ENCODE results near the gene THYN1.
A peak's percentile ranks its signal among the peaks of the same experiment; 100 is the strongest.

Gene THYN1

DNA sequence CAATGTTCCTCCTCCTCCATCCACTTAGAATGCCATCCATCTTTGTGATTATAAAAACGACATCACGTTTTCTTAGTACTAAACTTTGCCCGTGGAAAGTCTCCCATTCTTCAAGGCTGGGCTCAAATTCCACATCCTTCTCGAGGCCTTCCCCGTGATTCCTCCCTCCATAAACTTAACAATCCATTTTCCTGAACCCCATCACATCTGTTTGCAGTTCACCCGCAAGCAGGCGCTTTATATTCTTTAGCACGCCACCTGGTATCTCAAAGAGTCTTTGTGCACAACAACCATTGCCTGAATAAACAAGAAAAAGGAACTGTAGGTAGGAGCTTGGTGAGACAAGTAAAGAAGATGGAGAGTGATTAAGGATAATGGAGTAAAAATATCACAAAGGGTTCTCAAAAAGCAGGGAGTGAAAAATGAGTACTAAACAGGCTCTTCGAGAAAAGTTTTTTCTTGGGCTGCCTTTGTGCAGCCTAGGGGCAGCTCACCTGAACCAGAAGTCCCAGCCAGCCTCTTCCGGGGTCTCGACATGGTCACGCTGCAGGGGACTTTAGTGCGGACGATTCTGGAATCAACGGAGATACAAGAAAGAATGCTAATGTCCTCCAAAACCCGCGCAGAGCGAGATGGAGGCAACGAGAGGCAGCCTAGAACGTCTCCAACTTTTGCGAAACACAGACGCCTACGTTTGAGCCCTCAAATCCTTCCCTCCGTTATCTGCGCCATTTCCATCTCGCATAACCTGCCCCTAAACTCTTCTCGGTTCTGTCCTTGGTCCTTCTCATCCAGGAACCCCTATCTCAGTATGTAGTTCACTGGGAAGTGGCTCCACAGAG, 585 bp downstream of the THYN1 start:
- no peak for DNase-seq (ENCODE audit: insufficient read length, low spot score)
- no peak for FAIRE-seq
- TF ChIP-seq POLR2AphosphoS5 (IDR thresholded peaks at IDR 0.05; ENCODE audit: low read depth, low read length) (no peak), POLR2A (IDR thresholded peaks at IDR 0.05; ENCODE audit: low read depth, low read length) (no peak), SPI1 (IDR thresholded peaks at IDR 0.05; ENCODE audit: low read depth, low read length) (no peak), POU2F2 (IDR thresholded peaks at IDR 0.05; ENCODE audit: low read depth, low read length) (no peak), PAX5 (IDR thresholded peaks at IDR 0.05; ENCODE audit: insufficient read depth, low read length, severe bottlenecking) (no peak), TAF1 (IDR thresholded peaks at IDR 0.05; ENCODE audit: low read depth, low read length) (no peak)

- TF ChIP-seq PAX5 (IDR thresholded peaks at IDR 0.05; ENCODE audit: insufficient read depth, low read length, severe bottlenecking) (no peak), POLR2A (IDR thresholded peaks at IDR 0.05; ENCODE audit: low read depth, low read length) (no peak), SPI1 (IDR thresholded peaks at IDR 0.05; ENCODE audit: low read depth, low read length) (no peak), POLR2AphosphoS5 (IDR thresholded peaks at IDR 0.05; ENCODE audit: low read depth, low read length) (no peak), TAF1 (IDR thresholded peaks at IDR 0.05; ENCODE audit: low read depth, low read length) (no peak), POU2F2 (IDR thresholded peaks at IDR 0.05; ENCODE audit: low read depth, low read length) (no peak)
- no peak for DNase-seq (ENCODE audit: insufficient read length, low spot score)
- no peak for FAIRE-seq
These were observed 2.5 kb downstream of the THYN1 start for GRCh38 chr11:134250675-134251074.

GRCh38 chr11:134250246-134250645, 2.9 kb downstream of the THYN1 start:
- TF ChIP-seq POLR2A (IDR thresholded peaks at IDR 0.05; ENCODE audit: low read depth, low read length) (no peak), PAX5 (IDR thresholded peaks at IDR 0.05; ENCODE audit: insufficient read depth, low read length, severe bottlenecking) (no peak), TAF1 (IDR thresholded peaks at IDR 0.05; ENCODE audit: low read depth, low read length) (no peak), SPI1 (IDR thresholded peaks at IDR 0.05; ENCODE audit: low read depth, low read length) (no peak), POU2F2 (IDR thresholded peaks at IDR 0.05; ENCODE audit: low read depth, low read length) (no peak)
- FAIRE-seq = no peak
- DNase-seq (ENCODE audit: insufficient read length, low spot score) = no peak

- FAIRE-seq (no peak), DNase-seq (ENCODE audit: insufficient read length, low spot score) (no peak)
- no peak for TF ChIP-seq POU2F2 (IDR thresholded peaks at IDR 0.05; ENCODE audit: low read depth, low read length)
- TF ChIP-seq PAX5 (IDR thresholded peaks at IDR 0.05; ENCODE audit: insufficient read depth, low read length, severe bottlenecking) = no peak
- no peak for TF ChIP-seq SPI1 (IDR thresholded peaks at IDR 0.05; ENCODE audit: low read depth, low read length)
- TF ChIP-seq POLR2A (IDR thresholded peaks at IDR 0.05; ENCODE audit: low read depth, low read length) = no peak
- no peak for TF ChIP-seq TAF1 (IDR thresholded peaks at IDR 0.05; ENCODE audit: low read depth, low read length)
- no peak for TF ChIP-seq POLR2AphosphoS5 (IDR thresholded peaks at IDR 0.05; ENCODE audit: low read depth, low read length)
These were observed 4.2 kb downstream of the THYN1 start for GRCh38 chr11:134248910-134249480.

GRCh38 chr11:134246678-134247077, 6.5 kb downstream of the THYN1 start:
- TF ChIP-seq TAF1 (IDR thresholded peaks at IDR 0.05; ENCODE audit: low read depth, low read length) (no peak), PAX5 (IDR thresholded peaks at IDR 0.05; ENCODE audit: insufficient read depth, low read length, severe bottlenecking) (no peak), POLR2A (IDR thresholded peaks at IDR 0.05; ENCODE audit: low read depth, low read length) (no peak), POU2F2 (IDR thresholded peaks at IDR 0.05; ENCODE audit: low read depth, low read length) (no peak), SPI1 (IDR thresholded peaks at IDR 0.05; ENCODE audit: low read depth, low read length) (no peak), POLR2AphosphoS5 (IDR thresholded peaks at IDR 0.05; ENCODE audit: low read depth, low read length) (no peak)
- FAIRE-seq = no peak
- no peak for DNase-seq (ENCODE audit: insufficient read length, low spot score)

- FAIRE-seq (no peak), DNase-seq (ENCODE audit: insufficient read length, low spot score) (no peak)
- TF ChIP-seq PAX5 (IDR thresholded peaks at IDR 0.05; ENCODE audit: insufficient read depth, low read length, severe bottlenecking) (no peak), SPI1 (IDR thresholded peaks at IDR 0.05; ENCODE audit: low read depth, low read length) (no peak), POLR2A (IDR thresholded peaks at IDR 0.05; ENCODE audit: low read depth, low read length) (no peak), TAF1 (IDR thresholded peaks at IDR 0.05; ENCODE audit: low read depth, low read length) (no peak), POLR2AphosphoS5 (IDR thresholded peaks at IDR 0.05; ENCODE audit: low read depth, low read length) (no peak), POU2F2 (IDR thresholded peaks at IDR 0.05; ENCODE audit: low read depth, low read length) (no peak)
These were observed 7.1 kb downstream of the THYN1 start for GRCh38 chr11:134246100-134246499.

DNA sequence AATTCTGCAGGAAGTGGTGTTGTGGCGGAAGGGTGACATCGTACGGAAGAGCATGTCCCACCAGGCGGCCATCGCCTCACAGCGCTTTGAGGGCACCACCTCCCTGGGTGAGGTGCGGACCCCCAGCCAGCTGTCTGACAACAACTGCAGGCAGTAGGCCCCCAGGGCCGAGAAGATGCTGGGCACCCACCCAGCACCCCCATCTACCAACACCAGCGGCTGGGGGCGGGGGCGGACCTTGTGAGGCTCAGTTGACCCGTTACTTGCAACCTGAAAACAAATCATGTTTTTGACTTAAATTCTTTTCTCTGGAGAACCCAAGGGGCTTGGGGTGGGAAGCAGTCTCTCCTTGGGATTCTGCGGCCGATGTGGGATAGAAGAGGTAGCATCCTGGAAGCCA, 7.7 kb downstream of the THYN1 start:
- FAIRE-seq (no peak), DNase-seq (ENCODE audit: insufficient read length, low spot score) (no peak)
- TF ChIP-seq POLR2AphosphoS5 (IDR thresholded peaks at IDR 0.05; ENCODE audit: low read depth, low read length) = no peak
- no peak for TF ChIP-seq SPI1 (IDR thresholded peaks at IDR 0.05; ENCODE audit: low read depth, low read length)
- TF ChIP-seq TAF1 (IDR thresholded peaks at IDR 0.05; ENCODE audit: low read depth, low read length) = no peak
- no peak for TF ChIP-seq PAX5 (IDR thresholded peaks at IDR 0.05; ENCODE audit: insufficient read depth, low read length, severe bottlenecking)
- TF ChIP-seq POLR2A (IDR thresholded peaks at IDR 0.05; ENCODE audit: low read depth, low read length) = no peak
- no peak for TF ChIP-seq POU2F2 (IDR thresholded peaks at IDR 0.05; ENCODE audit: low read depth, low read length)

- TF ChIP-seq POU2F2 (IDR thresholded peaks at IDR 0.05; ENCODE audit: low read depth, low read length) = no peak
- TF ChIP-seq SPI1 (IDR thresholded peaks at IDR 0.05; ENCODE audit: low read depth, low read length) = no peak
- no peak for TF ChIP-seq POLR2AphosphoS5 (IDR thresholded peaks at IDR 0.05; ENCODE audit: low read depth, low read length)
- no peak for TF ChIP-seq PAX5 (IDR thresholded peaks at IDR 0.05; ENCODE audit: insufficient read depth, low read length, severe bottlenecking)
- no peak for TF ChIP-seq TAF1 (IDR thresholded peaks at IDR 0.05; ENCODE audit: low read depth, low read length)
- no peak for TF ChIP-seq POLR2A (IDR thresholded peaks at IDR 0.05; ENCODE audit: low read depth, low read length)
- FAIRE-seq = peak; percentile 81
- DNase-seq (ENCODE audit: insufficient read length, low spot score) = peak; percentile 51
These were observed 8.6 kb downstream of the THYN1 start for GRCh38 chr11:134244593-134244992.

GRCh38 chr11:134243913-134244312, 9.2 kb downstream of the THYN1 start:
- TF ChIP-seq POLR2AphosphoS5 (IDR thresholded peaks at IDR 0.05; ENCODE audit: low read depth, low read length) (no peak), SPI1 (IDR thresholded peaks at IDR 0.05; ENCODE audit: low read depth, low read length) (no peak), PAX5 (IDR thresholded peaks at IDR 0.05; ENCODE audit: insufficient read depth, low read length, severe bottlenecking) (no peak), TAF1 (IDR thresholded peaks at IDR 0.05; ENCODE audit: low read depth, low read length) (no peak), POLR2A (IDR thresholded peaks at IDR 0.05; ENCODE audit: low read depth, low read length) (no peak), POU2F2 (IDR thresholded peaks at IDR 0.05; ENCODE audit: low read depth, low read length) (no peak)
- DNase-seq (ENCODE audit: insufficient read length, low spot score) = no peak
- FAIRE-seq = no peak

Measured in GM12891 (cell line).